H9 (cell line): ENCODE results near the gene WNK3. TPM values are rescaled to one million over a fixed set of nuclear protein-coding genes. Genes with fewer than 3 reads are reported as not detected.

ENCODE experiments used
- DNase-seq: peaks from one replicate; pipeline ENCODE4 v3.0.0-alpha.2; 2017
- H2AFZ ChIP-seq: one replicate; pipeline ENCODE4 v1.6.1; 2013; ENCODE audit warnings: mild to moderate bottlenecking, low read length, control low read depth, moderate library complexity
- H2AK5ac ChIP-seq: 2 replicates; pipeline ENCODE4 v1.6.1; 2013; ENCODE audit warnings: low read length, control low read depth, mixed read lengths; ENCODE audit not compliant: insufficient read length
- H2BK120ac ChIP-seq: one replicate; pipeline ENCODE4 v1.6.1; 2013; ENCODE audit warnings: low read depth, mild to moderate bottlenecking, low read length, control low read depth, inconsistent platforms; ENCODE audit not compliant: poor library complexity, severe bottlenecking
- H2BK12ac ChIP-seq: 2 replicates; pipeline ENCODE4 v1.6.1; 2013; ENCODE audit warnings: low read length, control low read depth, mixed read lengths, low read depth; ENCODE audit not compliant: insufficient read length
- H2BK15ac ChIP-seq: 2 replicates; pipeline ENCODE4 v1.6.1; 2013; ENCODE audit warnings: low read depth, low read length, control low read depth
- H2BK20ac ChIP-seq: one replicate; pipeline ENCODE4 v1.6.1; 2013; ENCODE audit warnings: low read depth, mild to moderate bottlenecking, low read length, control low read depth, inconsistent platforms; ENCODE audit not compliant: poor library complexity, severe bottlenecking
- H2BK5ac ChIP-seq: 2 replicates; pipeline ENCODE4 v1.6.1; 2013; ENCODE audit warnings: low read length, control low read depth, mixed read lengths; ENCODE audit not compliant: insufficient read length
- H3K14ac ChIP-seq: 2 replicates; pipeline ENCODE4 v1.6.1; 2013; ENCODE audit warnings: low read length, control low read depth; ENCODE audit not compliant: insufficient read depth
- H3K18ac ChIP-seq: 2 replicates; pipeline ENCODE4 v1.6.1; 2013; ENCODE audit warnings: low read depth, mild to moderate bottlenecking, mixed read lengths, low read length, control low read depth; ENCODE audit not compliant: insufficient read length
- H3K23ac ChIP-seq: 2 replicates; pipeline ENCODE4 v1.6.1; 2013; ENCODE audit warnings: low read length, control low read depth, mixed read lengths, low read depth; ENCODE audit not compliant: insufficient read length
- H3K23me2 ChIP-seq: 2 replicates; pipeline ENCODE4 v1.6.1; 2013; ENCODE audit warnings: low read depth, mild to moderate bottlenecking, mixed read lengths, low read length, control low read depth; ENCODE audit not compliant: insufficient read length, poor library complexity, severe bottlenecking
- H3K27ac ChIP-seq: 2 replicates; pipeline ENCODE4 v1.5.1; 2013; ENCODE audit warnings: low read length, control low read depth, mixed read lengths, low read depth; ENCODE audit not compliant: insufficient read length
- H3K27me3 ChIP-seq: 2 replicates; pipeline ENCODE4 v1.6.1; 2013; ENCODE audit warnings: low read length, control low read depth, inconsistent platforms; ENCODE audit not compliant: insufficient read depth
- H3K4ac ChIP-seq: 2 replicates; pipeline ENCODE4 v1.6.1; 2013; ENCODE audit warnings: low read depth, mild to moderate bottlenecking, control low read depth, inconsistent platforms, low read length, moderate library complexity
- H3K4me1 ChIP-seq: 2 replicates; pipeline ENCODE4 v1.6.1; 2013; ENCODE audit warnings: low read length, control low read depth, inconsistent platforms; ENCODE audit not compliant: insufficient read depth
- H3K4me2 ChIP-seq: 2 replicates; pipeline ENCODE4 v1.6.1; 2013; ENCODE audit warnings: low read length, control low read depth, mixed read lengths; ENCODE audit not compliant: insufficient read length, insufficient read depth
- H3K56ac ChIP-seq: 2 replicates; pipeline ENCODE4 v1.6.1; 2013; ENCODE audit warnings: low read depth, mild to moderate bottlenecking, mixed read lengths, low read length, control low read depth; ENCODE audit not compliant: insufficient read length
- H3K79me1 ChIP-seq: 2 replicates; pipeline ENCODE4 v1.6.1; 2013; ENCODE audit warnings: low read depth, mild to moderate bottlenecking, moderate library complexity, low read length, control low read depth, inconsistent platforms; ENCODE audit not compliant: insufficient read depth, poor library complexity, severe bottlenecking
- H3K79me2 ChIP-seq: 2 replicates; pipeline ENCODE4 v1.6.1; 2013; ENCODE audit warnings: low read length, control low read depth, inconsistent platforms; ENCODE audit not compliant: insufficient read depth
- H3K9ac ChIP-seq: 2 replicates; pipeline ENCODE4 v1.6.1; 2013; ENCODE audit warnings: low read length, control low read depth, mixed read lengths; ENCODE audit not compliant: insufficient read length; ENCODE audit errors: extremely low read depth
- H3K9me3 ChIP-seq: one replicate; pipeline ENCODE4 v1.6.1; 2013; ENCODE audit warnings: low read depth, low read length, inconsistent platforms; ENCODE audit not compliant: control insufficient read depth
- H3T11ph ChIP-seq: one replicate; pipeline ENCODE4 v1.6.1; 2013; ENCODE audit warnings: mild to moderate bottlenecking, low read length, control low read depth, inconsistent platforms
- H4K20me1 ChIP-seq: one replicate; pipeline ENCODE4 v1.6.1; 2013; ENCODE audit not compliant: control insufficient read depth, insufficient read length, insufficient read depth
- H4K5ac ChIP-seq: 2 replicates; pipeline ENCODE4 v1.6.1; 2013; ENCODE audit warnings: low read depth, mild to moderate bottlenecking, mixed read lengths, low read length, control low read depth; ENCODE audit not compliant: insufficient read length
- H4K8ac ChIP-seq: replicated peaks from 2 replicates; pipeline ENCODE4 v1.6.1; 2013; ENCODE audit warnings: low read length, control low read depth, mixed read lengths, low read depth; ENCODE audit not compliant: insufficient read length
- H4K91ac ChIP-seq: 2 replicates; pipeline ENCODE4 v1.6.1; 2013; ENCODE audit warnings: low read depth, mild to moderate bottlenecking, moderate library complexity, mixed read lengths, low read length, control low read depth; ENCODE audit not compliant: insufficient read length
- H3K27ac Mint-ChIP-seq, 3 experiments: 2 replicates in 2 of 3; 3 replicates in 1 of 3; pipeline ENCODE4 v1.8.0; 2020 to 2021; ENCODE audit warnings: mixed read lengths in 3 of 3, mild to moderate bottlenecking in 1 of 3, moderate library complexity in 1 of 3
- H3K27me3 Mint-ChIP-seq: 2 replicates; pipeline ENCODE4 v1.8.0; 2021; ENCODE audit warnings: low read depth, mild to moderate bottlenecking, moderate library complexity, mixed read lengths
- H3K36me3 Mint-ChIP-seq, 3 experiments: 2 replicates in 2 of 3; 3 replicates in 1 of 3; pipeline ENCODE4 v1.8.0; 2020 to 2021; ENCODE audit warnings: low read depth in 3 of 3, mixed read lengths in 3 of 3; ENCODE audit not compliant: insufficient read depth in 1 of 3
- H3K4me1 Mint-ChIP-seq, 2 experiments: 2 replicates each; pipeline ENCODE4 v1.8.0; 2020; ENCODE audit warnings: mixed read lengths in 2 of 2
- H3K4me3 Mint-ChIP-seq, 2 experiments: 2 replicates in 1 of 2; 3 replicates in 1 of 2; pipeline ENCODE4 v1.8.0; 2020 to 2021; ENCODE audit warnings: mild to moderate bottlenecking in 2 of 2, mixed read lengths in 2 of 2, moderate library complexity in 1 of 2
- H3K9me3 Mint-ChIP-seq, 2 experiments: 2 replicates in 1 of 2; 3 replicates in 1 of 2; pipeline ENCODE4 v1.8.0; 2020; ENCODE audit warnings: mild to moderate bottlenecking in 2 of 2, mixed read lengths in 2 of 2, moderate library complexity in 1 of 2
- WGBS: extraction: QIAGEN DNeasy Blood & Tissue Kit; methylation state at CpG from one replicate; pipeline ENCODE4 v1.1.7; 2013; ENCODE audit warnings: missing lambda C conversion rate, low lambda C conversion rate, mixed read lengths; ENCODE audit not compliant: insufficient read length; ENCODE audit errors: extremely low coverage; 5-methylcytosine and 5-hydroxymethylcytosine counted together
- total RNA-seq: library from RNA; stranded (reverse); gene quantifications from 2 replicates; pipeline ENCODE4 v1.2.1, GENCODE V29; 2021
- TF ChIP-seq, protein P1 (sequence below): fragments of 200-600 bp; sonication (generic); conservative IDR thresholded peaks from 3 replicates; pipeline ENCODE4 v1.8.0; 2021; ENCODE audit warnings: antibody characterized with exemption, mild to moderate bottlenecking

The WNK3 gene
- total RNA-seq, 1 experiment from 2014 or later, result 22.8 TPM

- Histone ChIP-seq H2AK5ac (no peak overlapping the region), H2BK120ac (no peak overlapping the region), H3K4ac (no peak overlapping the region), H3K9me3 (peaks cover 10% of the 10 kb centered on the region), H3K23me2 (no peaks in the 10 kb centered on the region), H3K56ac (no peak overlapping the region), H4K8ac (no peak overlapping the region), H3K79me1 (no peaks in the 10 kb centered on the region), H3K14ac (no peak overlapping the region), H3K9ac (no peak overlapping the region), H4K91ac (no peak overlapping the region), H3K27ac (no peak overlapping the region), H3K27me3 (no peaks in the 10 kb centered on the region), H3K4me1 (no peaks in the 10 kb centered on the region), H2BK5ac (no peak overlapping the region), H3T11ph (no peak overlapping the region), H2BK12ac (no peak overlapping the region), H3K79me2 (no peaks in the 10 kb centered on the region), H2BK15ac (no peak overlapping the region), H4K20me1 (no peaks in the 10 kb centered on the region), H2BK20ac (no peak overlapping the region), H3K4me2 (no peak overlapping the region), H4K5ac (no peak overlapping the region), H3K18ac (no peak overlapping the region), H2AFZ (no peak overlapping the region), H3K23ac (no peak overlapping the region)
- Mint-ChIP-seq H3K4me1 (no peaks in the 10 kb centered on the region), H3K36me3 (peaks cover 2 to 3% (median 2%) of the 10 kb centered on the region in 3 experiments; a peak in 2 of 7 replicates), H3K27ac (no peak overlapping the region), H3K27me3 (no peaks in the 10 kb centered on the region), H3K4me3 (no peak overlapping the region), H3K9me3 (peaks cover 39 to 48% of the 10 kb centered on the region in 2 experiments; a peak in 4 of 5 replicates)
- WGBS, result no CpG with 5 or more reads among the region's 8 CpGs
- DNase-seq, result no peak
- TF ChIP-seq, protein P1, sequence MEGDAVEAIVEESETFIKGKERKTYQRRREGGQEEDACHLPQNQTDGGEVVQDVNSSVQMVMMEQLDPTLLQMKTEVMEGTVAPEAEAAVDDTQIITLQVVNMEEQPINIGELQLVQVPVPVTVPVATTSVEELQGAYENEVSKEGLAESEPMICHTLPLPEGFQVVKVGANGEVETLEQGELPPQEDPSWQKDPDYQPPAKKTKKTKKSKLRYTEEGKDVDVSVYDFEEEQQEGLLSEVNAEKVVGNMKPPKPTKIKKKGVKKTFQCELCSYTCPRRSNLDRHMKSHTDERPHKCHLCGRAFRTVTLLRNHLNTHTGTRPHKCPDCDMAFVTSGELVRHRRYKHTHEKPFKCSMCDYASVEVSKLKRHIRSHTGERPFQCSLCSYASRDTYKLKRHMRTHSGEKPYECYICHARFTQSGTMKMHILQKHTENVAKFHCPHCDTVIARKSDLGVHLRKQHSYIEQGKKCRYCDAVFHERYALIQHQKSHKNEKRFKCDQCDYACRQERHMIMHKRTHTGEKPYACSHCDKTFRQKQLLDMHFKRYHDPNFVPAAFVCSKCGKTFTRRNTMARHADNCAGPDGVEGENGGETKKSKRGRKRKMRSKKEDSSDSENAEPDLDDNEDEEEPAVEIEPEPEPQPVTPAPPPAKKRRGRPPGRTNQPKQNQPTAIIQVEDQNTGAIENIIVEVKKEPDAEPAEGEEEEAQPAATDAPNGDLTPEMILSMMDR, result no peak
Observed at GRCh38 chrX:54325077-54325476, 32.8 kb downstream of the WNK3 start.
